Measurements from ENCODE around the gene COL4A3.

- no peak for TF ChIP-seq CTCF (IDR thresholded peaks at IDR 0.05)
- no peak for TF ChIP-seq POLR2A (IDR thresholded peaks at IDR 0.05)
Observed at GRCh38 chr2:227192491-227192890, 28.1 kb downstream of the COL4A3 start.

Data from adrenal gland (tissue), 5 donors.